Activated T-cell treated with anti-CD3 and anti-CD28 coated beads, Interleukin-2, amount 50 U/mL, for 1 hour (primary cell): ENCODE results near the gene ENTPD3.
"Not testable (repeated sequence)": the region's sequence is repeated elsewhere in the genome, so short reads cannot be mapped to it uniquely, and the experiment has no call there.

Experiments used
- DNase-seq: peaks from one replicate; pipeline ENCODE4 v3.0.0-alpha.2; 2020

Gene ENTPD3

DNA sequence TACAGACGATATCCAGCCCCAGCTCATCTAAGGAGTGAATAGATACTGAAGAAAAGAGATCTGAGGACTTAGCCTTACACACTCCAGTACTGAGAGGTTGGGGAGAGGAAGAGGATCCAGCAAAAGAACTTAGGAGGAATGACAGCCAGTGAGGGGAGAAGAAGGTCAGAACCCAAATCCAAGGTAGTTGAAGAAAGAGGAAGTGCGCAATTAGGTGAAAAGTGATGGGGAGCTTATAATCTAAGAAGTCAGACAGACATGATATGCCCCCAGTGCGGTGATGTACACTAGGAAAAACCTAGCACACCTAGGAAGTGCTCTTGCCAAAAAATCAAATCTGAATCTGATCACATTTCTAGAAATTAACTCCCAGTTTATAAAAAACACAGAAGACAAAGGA, 20.6 kb downstream of the ENTPD3 start:
- no peak for DNase-seq

DNA sequence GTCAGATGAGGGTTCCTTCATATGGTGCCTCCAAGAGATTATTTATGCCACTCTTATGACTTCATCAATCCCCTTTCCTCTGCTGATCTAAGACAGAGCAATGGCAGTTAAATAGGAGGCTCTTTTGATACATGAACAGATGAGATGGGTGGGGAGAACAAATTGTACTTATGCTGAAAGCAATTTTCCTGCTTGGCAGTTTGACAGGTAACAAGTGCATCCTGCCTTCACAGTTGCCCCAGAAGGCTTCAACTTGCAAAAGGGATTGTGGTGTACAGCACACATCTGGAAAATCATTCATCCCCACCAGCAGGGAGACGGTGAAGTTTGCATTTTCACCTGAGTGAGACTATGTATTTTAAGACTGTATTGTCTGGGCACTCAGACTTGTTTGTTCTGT, 27.3 kb downstream of the ENTPD3 start:
- DNase-seq: no peak

DNA sequence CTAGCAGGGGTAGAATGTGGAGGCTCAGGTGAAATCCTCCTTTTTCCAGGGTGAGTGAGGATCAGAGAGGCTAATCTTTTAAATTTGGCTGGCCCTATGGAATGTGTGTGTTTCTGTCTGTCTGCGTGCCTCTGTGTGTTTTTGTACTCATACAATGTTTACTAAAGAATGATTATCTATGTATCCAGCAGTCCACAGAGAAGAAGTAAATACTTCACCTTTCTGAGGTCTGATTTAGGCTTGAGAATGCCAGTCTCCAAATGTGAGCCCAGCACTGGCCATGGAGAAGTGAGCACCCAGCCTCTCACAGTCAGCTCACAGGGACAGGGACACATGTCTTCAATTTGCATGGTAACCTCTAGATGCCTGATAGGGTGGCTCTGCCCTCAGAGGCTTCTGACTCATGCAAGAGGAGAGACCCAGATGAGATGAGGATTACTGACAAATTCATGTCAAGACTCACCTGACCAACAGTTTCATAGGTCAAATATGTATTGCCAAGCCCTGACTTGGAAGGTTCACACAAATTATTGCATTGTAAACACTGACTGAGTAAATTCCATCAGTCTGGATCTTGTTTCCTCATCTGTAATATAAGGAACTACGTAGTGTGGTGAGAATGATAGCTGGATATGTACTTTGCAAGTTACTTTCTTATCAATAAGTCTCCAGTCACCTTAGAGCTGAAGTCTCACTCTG, 31.0 kb downstream of the ENTPD3 start:
- no peak for DNase-seq

DNA sequence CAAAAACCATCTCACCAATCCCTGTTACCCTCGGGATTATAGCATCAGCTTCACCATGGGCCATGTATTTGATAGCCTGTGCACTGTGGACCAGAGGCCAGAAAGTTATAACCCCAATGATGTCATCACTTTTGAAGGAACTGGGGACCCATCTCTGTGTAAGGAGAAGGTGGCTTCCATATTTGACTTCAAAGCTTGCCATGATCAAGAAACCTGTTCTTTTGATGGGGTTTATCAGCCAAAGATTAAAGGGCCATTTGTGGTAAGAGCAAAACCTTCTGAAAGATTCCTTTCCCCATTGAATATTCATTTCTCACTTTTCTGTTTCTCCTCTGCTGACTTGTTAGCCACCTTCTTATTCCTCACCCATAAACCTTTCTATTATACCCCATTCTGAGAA, 35.9 kb downstream of the ENTPD3 start:
- DNase-seq: no peak

DNA sequence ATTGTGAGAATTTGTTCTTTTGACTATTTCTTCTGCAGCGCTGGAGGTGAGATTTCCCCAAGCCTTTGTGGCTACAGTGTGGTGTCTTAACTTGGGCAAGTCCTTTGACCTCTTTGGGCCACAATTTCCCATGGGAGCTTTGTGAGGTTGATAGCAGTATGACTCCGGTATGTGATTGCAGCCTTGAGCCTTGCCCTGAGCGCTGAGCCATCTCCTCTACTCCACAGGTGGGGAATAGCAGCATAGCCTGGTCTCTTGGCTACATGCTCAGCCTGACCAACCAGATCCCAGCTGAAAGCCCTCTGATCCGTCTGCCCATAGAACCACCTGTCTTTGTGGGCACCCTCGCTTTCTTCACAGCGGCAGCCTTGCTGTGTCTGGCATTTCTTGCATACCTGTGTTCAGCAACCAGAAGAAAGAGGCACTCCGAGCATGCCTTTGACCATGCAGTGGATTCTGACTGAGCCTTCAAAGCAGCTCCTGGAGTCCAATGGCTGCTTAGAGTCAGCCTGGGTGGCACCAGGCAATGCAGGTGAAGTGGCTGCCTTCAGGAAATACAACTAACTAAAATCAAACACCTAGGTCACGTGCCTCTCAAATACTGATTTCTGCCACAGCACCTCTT, 40.2 kb downstream of the ENTPD3 start:
- no peak for DNase-seq

DNA sequence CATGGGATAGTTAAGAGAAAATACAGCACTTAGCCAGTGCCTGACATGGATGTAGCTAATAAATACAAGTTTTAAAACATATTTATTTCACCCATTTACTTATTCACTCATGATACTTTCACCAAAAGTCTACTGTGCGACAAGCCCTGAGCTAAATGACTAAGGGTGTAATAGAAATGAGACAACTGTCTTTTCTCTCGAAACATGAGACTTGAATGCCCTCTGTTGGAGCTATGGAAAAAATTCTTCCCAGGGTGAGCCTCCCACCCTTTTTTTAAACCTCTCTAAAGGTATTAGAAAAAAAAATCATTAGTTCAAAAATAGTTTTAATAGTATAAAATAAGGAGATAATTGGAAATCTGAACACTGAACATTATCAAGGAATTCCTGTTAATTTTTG, 45.8 kb downstream of the ENTPD3 start:
- no peak for DNase-seq

DNA sequence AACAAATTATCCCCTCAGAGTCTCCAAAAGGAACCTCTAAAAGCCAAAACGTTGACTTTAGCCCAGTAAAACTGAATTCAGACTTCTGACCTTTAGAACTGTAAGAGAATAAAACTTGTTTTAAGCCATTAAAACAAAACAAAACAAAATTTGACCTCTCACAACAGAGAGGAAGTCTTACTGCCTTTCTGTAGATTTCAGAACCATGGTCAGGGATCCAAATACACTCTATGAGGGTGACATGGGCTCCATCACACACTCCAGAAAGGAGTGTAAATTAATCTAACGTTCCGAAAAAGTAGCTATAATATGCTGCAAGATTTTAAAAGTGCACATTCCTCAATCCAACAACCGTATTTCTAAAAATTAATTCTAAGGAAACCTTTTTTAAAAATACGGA, 50.9 kb downstream of the ENTPD3 start:
- DNase-seq: no peak

DNA sequence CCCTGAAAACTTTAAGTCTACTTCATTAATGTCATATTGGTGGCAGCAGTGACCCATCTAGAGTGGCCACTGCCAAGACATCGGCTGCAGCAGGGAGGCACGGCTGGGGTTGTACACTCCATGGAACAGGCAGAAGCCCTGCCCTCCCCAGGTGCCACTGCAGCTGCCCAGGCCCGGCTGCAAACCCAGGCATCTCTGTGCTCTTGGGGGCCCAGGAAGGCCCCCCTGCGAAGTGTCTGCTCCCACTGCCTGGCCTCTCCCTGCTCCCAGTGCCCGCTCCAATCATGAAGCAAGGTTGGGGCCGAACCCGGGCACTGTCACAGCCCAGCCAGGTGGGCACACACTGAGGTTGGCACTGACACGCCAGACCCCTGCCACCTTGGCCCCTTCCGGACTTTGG, 58.1 kb downstream of the ENTPD3 start:
- DNase-seq: no peak

DNA sequence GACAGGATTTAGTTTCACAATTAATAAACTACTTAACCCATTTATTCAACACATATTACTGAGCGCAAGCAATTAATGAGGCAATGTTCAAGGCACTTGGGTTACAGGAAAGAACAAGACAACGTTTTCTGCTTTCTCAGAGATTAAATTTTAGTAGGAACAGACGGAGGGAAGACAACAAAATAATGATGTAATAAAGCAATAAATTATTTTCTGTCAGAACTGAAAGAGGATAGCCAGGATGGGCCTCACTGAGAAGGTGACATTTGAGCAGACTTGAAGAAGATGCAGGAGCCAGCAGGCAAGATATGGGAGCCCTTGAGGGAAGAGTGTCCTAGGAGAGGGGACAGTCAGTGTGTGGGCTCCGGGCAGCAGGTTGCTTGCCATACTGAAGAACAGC, 58.9 kb downstream of the ENTPD3 start:
- no peak for DNase-seq

DNA sequence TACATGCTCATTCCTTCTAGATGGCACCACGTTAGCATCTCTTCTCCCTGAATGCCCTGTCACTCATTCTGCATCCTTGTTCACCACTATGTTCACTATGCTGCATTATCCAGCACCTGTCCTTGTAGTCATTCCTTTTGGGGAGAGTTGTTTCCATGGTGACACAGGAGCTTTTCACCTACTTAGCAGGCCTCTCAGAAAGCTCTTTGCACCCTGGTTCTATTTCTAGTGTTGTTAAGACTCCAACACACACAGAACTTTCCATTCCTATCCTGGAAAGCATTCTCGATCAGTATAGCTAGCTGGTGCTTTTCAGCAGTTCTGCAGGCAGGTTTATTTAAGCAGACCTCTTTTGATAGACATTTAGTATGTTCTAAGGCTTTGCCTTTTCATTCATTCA, 63.5 kb downstream of the ENTPD3 start:
- no peak for DNase-seq

DNA sequence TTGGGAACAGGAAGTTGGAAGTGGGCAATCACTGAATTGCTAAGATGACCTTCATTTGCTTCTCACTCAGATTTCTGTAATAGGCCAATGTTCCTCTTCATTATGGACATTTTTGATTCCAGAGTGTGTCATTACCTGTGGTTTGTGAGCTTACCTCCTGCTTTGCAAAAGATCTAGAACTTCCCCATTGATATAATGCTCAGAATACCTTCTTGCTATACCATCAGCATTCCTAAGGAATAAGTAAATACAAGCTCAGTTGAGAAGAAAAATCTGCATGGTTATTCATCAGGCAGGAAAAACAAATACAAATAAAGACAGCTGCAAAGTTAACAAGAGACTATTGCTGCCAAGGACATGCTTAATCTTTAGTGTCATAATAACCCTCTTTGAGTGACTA, 64.6 kb downstream of the ENTPD3 start:
- no peak for DNase-seq

DNA sequence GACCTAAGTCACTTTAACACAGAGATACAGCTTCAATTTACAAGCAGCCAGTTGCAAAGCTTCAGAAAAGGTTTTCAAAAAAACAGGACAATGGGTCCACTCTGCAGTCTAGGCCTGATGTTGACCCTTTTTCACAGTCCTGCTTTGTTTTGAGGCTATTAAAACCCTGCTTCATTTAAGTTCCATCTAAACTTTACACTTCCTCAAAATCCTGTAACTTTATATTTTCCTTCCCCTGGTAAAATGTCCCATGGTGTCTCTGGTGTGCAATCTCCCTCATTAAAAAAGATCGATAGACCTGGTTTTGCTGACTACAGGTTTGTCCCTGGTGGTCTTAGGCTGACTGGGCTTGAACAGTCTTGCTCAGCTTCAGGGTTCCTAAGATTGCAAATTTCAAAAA, 65.1 kb downstream of the ENTPD3 start:
- DNase-seq: no peak

DNA sequence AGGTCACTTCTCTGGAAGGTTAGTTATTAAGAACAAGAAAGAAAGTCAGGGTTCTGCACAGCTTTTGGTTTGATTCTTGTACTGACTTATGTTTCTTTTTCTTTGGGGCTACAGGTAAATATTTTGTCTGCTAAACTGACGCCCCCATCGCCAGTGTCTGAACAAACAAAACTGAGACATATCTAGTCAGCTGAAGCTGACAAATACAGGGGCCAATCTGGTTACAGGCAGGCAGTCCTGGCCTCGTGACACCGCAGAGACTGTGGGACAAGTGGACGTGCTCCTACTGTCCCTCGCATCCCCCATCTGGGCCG, 65.5 kb downstream of the ENTPD3 start:
- DNase-seq: no peak

DNA sequence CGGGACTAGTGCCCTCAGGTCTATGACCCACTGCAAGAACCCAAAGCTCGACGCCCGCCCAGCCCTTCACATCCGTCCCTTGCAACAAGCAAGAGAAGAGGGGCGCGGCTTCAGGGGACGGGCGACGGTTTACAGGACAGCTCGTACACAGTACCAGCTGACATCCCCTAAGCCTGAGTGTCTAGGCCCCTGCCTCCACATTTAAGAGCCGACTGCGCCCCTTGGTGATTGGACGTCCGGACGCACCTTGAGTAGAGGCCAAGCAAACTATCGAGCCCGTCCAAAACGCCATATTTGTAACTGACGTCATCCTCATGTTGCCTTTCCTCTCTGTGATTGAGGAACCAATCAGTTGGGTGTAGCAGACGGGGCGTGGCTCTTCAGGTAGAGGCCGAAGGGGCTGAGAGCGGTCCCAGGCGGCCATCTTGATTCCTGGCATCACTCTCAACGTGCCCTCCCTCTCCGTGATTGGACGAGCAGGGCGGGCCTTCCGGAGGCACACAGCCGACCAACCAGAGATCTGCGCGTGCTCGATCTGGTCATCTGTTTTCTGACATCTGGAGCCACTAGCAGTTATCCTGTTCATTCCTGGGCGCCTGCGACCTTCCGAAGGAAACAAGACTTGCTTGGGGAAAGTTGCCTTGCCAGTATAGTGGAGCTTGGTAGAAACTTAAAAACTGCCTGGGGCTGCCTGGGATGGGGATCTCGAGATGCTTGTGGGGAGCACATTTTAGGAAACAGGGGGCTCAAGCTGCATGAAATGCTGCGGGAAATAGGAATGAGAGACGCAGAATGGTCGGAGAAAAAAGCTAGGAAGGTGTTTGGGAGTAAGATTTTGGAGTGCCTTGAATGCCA, 66.1 kb downstream of the ENTPD3 start:
- DNase-seq: peak; percentile 89

DNA sequence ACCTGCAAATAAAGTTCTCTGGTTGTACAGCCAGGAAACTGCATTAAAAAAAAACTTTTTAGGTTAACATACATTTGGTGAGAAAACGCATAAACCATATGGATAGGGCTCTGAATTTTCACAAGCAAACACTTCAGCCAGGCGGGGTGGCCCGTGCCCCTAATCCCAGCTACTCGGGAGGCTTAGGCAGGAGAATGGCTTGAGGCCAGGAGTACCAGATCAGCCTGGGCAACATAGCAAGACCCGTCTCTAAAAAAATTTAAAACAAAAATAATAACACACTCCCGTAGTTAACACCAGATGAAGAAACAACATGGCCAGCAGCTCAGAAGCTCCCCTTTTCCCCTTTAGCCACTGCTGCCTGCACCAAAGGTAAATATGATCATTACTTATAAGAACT, 66.9 kb downstream of the ENTPD3 start:
- no peak for DNase-seq

DNA sequence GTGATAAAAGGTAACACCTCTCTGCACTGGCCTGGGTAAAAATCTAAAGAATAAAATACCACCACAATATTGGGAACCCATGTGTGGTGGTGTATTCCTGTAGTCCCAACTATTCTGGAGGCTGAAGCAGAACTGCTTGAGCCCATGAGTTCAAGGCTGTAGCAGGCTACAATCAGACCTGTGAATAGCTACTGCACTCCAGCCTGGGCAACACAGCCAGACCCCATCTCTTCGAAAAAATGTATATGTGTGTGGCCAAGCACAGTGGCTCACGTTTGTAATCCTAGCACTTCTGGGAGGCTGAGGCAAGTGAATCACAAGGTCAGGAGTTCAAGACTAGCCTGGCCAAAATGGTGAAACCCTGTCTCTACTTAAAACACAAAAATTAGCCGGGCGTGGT, 68.3 kb downstream of the ENTPD3 start:
- DNase-seq: no peak

DNA sequence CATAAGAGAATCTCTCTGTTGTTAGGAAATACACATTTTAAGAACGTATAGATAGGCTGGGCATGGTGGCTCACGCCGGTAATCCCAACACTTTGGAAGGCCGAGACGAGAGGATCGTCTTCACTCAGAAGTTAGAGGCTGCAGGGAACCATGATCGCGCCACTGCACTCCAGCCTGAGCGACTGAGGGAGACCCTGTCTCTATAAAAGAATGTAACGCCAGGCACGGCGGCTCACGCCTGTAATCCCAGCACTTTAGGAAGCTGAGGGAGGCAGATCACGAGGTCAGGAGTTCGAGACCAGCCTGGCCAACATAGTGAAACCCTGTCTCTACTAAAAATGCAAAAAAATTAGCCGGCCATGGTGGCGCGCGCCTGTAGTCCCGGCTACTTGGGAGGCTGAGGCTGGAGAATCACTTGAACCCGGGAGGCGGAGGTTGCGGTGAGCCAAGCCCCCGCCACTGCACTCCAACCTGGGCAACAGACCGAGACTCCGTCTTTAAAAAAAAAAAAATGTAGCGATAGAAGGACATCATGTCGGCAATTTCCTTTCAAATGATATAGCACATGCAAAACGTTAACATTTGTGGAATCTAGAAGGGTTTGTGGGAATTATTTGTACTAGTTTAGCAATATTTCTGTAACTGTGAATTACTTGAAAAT, 69.4 kb downstream of the ENTPD3 start:
- DNase-seq: no peak

DNA sequence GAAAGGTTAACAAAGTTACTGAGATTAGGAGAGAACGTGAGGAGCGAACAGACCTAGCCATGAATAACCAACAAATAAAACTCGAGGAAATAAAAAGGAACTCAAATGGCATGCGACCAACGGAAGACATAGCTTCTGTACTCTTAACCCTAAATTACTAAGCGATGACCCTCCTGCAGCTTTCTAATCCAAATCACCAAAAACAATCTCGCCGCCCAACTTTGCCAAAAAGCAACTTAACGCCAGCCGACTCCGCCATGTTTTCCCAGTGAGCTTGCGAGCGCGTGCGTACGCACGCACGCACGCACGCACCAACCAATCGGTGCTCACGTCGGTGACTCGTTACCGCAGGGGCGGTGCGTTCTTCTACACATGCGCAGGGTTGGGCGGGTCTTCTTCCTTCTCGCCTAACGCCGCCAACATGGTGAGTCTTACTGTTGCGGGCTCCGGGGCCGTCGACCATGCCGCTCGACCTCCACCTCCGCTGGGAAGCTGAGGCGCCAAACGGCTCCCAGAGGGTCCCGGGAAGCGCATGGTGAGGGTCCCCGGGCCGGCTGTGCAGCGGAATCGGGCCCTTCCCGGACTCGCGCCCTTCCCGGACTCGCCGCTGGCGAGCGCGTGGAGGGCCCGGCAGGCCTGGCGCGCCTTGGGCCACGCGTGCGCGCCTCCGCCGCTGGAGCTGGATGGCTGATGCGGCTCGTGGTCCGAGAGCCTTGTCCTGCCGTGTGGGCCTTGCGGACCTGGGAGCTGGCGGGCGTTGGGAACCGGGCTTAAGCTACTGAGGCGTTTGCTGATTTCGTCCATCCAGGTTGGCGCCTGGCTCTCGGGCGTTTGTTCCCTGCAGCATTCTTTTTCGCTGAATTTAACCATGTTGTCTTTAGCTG, 70.2 kb downstream of the ENTPD3 start, which contains the start of gene RPL14:
RPL14 (plus strand) TSS at position 400 of the 884 bp plus-strand sequence; CDS start at position 533, 133 bp downstream.
- DNase-seq: peak; percentile 92

DNA sequence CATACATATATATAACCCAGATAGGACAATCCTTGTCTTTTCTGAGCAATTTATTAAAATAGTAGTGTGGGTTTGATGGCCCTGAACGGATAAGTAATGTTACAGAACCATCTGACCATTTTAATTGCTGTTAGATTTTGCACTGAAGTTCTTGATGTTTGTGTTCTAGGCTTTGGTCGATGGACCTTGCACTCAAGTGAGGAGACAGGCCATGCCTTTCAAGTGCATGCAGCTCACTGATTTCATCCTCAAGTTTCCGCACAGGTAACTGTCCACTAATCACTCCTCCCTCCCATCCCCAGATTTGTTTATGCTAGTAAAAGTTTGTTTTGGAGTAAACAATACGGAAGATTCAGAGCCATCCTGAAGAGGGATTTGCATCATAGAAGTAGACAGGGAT, 71.5 kb downstream of the ENTPD3 start:
- no peak for DNase-seq

DNA sequence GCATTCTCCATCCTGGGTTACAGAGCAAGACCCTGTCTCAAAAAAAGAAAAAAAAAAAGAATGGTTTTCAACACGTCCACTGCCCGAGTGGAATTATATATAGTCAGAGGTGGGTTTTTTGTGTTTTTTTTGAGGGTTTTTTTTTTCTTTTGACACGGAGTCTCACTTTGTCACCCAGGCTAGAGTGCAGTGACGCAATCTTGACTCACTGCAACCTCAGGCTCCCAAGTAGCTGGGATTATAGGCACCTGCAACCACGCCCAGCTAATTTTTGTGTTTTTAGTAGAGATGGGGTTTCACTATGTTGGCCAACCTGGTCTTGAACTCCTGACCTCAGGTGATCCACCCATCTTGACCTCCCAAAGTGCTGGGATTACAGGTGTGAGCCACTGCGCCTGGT, 73.5 kb downstream of the ENTPD3 start:
- not testable (repeated sequence) for DNase-seq

DNA sequence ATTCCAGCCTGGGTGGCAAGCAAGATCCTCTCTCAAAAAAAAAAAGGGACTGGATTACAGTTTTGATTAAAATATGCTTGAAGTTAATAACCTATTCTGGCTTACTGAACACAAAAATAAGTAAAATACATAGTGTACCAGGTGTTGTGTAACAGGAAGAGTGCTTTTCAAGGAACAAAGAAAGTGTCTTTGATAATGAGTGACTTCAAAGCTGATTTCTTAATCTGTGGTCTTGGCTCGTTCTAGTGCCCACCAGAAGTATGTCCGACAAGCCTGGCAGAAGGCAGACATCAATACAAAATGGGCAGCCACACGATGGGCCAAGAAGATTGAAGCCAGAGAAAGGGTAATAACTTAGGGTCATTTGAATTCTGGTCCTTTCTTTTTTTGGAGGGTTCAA, 74.2 kb downstream of the ENTPD3 start:
- no peak for DNase-seq

DNA sequence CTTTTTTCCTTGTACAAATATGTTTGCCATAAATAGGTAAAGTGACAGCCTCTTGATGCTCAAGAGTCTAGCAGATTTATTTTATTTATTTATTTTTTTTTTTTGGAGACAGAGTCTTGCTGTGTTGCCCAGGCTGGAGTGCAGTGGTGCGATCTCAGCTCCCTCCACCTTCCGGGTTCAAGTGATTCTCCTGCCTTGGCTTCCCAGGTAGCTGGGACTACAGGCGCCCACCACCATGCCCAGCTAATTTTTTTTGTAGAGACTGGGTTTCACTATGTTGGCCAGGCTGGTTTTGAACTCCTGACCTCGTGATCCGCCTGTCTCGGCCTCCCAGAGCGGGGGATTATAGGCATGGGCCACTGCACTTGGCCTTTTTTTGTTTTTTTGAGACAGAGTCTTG, 75.9 kb downstream of the ENTPD3 start:
- DNase-seq: not testable (repeated sequence)

DNA sequence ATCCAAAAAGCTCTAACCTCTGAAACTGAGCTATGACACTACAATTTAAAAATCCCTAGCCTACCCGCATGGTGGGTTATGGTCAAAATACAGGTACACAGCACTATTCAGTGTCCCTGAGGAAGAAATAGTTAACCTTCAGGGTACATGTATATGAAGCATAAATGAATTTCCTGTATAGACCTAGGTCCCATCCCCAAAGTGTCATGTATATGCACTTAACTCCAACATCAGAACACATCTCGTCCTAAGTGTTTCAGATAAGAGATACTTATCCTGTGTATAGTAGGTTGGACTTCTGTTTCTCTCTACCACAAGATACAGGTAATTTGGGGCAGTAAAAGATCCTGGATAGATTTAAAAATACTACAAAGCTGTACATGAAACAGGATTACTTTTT, 76.6 kb downstream of the ENTPD3 start:
- no peak for DNase-seq
